ENCODE results near the gene CDON.

CDON gene

DNA sequence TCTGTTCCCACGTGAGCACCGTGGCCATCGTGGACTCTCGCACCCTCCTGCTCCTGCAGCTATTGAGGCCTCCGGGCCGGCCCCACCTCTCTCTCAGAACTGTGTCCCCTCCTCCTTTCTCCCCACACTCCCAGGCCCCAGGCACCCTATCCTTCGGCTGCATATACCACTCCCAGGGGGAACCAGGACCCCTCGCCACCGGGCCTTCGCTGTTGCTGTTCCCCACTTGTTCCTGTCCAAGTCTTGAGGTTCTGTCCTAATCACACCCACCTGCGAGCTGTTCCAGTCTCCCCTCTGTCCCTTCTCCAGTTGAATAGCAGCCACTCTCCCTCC lies 43.0 kb upstream of the CDON start:
- DNase-seq (ENCODE audit: extremely low read depth, insufficient read length) = no peak
- H3K4me3 ChIP-seq (replicated peaks; ENCODE audit: low read depth, low read length) = no peak overlapping the region
- H3K36me3 ChIP-seq (ENCODE audit: control insufficient read depth, insufficient read depth, low read length) = no peaks in the 10 kb centered on the region
- H3K27me3 ChIP-seq (replicated peaks; ENCODE audit: control insufficient read depth, insufficient read depth, low read length) = no peaks in the 10 kb centered on the region; the same call in 1 of the 2 replicates
- TF ChIP-seq, protein P1, sequence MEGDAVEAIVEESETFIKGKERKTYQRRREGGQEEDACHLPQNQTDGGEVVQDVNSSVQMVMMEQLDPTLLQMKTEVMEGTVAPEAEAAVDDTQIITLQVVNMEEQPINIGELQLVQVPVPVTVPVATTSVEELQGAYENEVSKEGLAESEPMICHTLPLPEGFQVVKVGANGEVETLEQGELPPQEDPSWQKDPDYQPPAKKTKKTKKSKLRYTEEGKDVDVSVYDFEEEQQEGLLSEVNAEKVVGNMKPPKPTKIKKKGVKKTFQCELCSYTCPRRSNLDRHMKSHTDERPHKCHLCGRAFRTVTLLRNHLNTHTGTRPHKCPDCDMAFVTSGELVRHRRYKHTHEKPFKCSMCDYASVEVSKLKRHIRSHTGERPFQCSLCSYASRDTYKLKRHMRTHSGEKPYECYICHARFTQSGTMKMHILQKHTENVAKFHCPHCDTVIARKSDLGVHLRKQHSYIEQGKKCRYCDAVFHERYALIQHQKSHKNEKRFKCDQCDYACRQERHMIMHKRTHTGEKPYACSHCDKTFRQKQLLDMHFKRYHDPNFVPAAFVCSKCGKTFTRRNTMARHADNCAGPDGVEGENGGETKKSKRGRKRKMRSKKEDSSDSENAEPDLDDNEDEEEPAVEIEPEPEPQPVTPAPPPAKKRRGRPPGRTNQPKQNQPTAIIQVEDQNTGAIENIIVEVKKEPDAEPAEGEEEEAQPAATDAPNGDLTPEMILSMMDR (IDR thresholded peaks at IDR 0.05; ENCODE audit: insufficient read depth, low read length, poor library complexity, severe bottlenecking) = no peak

DNA sequence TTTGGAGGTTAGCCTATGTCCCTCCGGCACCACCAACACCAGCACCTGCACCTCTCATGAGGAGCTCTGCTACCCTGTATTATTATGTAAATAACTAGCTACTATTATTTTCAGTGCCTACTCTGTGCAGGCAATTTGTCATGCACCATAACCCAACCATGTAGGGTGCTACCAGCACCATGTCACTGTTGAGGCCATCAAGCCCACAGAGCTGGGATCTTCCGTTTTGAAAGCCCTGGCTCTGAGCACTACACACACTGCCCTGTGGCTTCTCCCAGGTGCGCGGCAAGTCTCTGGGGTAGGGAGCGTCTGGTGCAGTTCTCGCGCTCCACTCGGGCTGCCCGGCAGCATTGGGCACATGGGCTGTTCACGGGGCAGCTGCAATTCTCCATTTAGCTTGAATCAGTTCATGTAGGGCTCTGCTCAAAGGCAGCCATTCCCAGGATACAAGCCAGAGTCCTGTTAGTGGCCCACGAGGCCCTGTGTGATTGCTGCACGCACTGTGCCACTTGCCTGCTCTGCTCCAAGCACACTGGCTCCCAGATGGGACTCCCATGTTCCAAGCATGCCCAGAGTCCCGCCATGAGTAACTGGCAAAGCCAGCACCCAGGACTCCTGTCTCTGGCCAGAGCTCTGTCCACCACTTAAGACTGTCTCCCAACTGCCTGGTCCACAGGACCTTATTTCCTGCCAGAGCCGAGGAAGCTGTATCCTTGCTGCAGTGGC lies 42.5 kb upstream of the CDON start:
- TF ChIP-seq, protein P1 (IDR thresholded peaks at IDR 0.05; ENCODE audit: insufficient read depth, low read length, poor library complexity, severe bottlenecking) = no peak
- Histone ChIP-seq H3K36me3 (ENCODE audit: control insufficient read depth, insufficient read depth, low read length) (no peaks in the 10 kb centered on the region), H3K4me3 (replicated peaks; ENCODE audit: low read depth, low read length) (no peak overlapping the region), H3K27me3 (replicated peaks; ENCODE audit: control insufficient read depth, insufficient read depth, low read length) (no peaks in the 10 kb centered on the region; the same call in 1 of the 2 replicates)
- DNase-seq (ENCODE audit: extremely low read depth, insufficient read length) = no peak

- Histone ChIP-seq H3K4me3 (replicated peaks; ENCODE audit: low read depth, low read length) (no peak overlapping the region), H3K27me3 (replicated peaks; ENCODE audit: control insufficient read depth, insufficient read depth, low read length) (no peaks in the 10 kb centered on the region; the same call in 1 of the 2 replicates), H3K36me3 (ENCODE audit: control insufficient read depth, insufficient read depth, low read length) (no peaks in the 10 kb centered on the region)
- DNase-seq (ENCODE audit: extremely low read depth, insufficient read length) = no peak
- TF ChIP-seq, protein P1 (IDR thresholded peaks at IDR 0.05; ENCODE audit: insufficient read depth, low read length, poor library complexity, severe bottlenecking) = no peak
Measured at GRCh38 chr11:126104420-126104819, 41.8 kb upstream of the CDON start.

DNA sequence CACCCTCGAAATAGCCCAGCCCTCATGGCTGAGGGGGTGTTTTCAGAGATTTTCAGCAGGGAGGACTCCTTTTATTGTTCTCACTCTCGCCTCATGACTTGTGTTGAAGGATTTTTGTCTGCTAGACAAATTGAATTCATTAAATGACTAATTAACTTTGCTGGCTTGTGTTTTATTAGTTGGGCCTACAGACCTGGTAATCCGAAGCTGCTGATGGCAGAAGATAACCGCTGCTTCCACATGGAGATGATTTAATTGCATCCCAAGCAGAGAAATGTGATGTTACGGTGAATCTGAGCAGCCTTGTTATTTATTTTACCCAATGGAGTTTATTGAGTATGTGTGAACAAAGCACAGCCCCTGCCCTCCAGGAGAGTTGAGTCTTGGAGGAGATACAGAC lies 40.5 kb upstream of the CDON start:
- Histone ChIP-seq H3K4me3 (replicated peaks; ENCODE audit: low read depth, low read length) (no peak overlapping the region), H3K36me3 (ENCODE audit: control insufficient read depth, insufficient read depth, low read length) (no peaks in the 10 kb centered on the region), H3K27me3 (replicated peaks; ENCODE audit: control insufficient read depth, insufficient read depth, low read length) (no peaks in the 10 kb centered on the region; the same call in 1 of the 2 replicates)
- TF ChIP-seq, protein P1 (IDR thresholded peaks at IDR 0.05; ENCODE audit: insufficient read depth, low read length, poor library complexity, severe bottlenecking) = no peak
- no peak for DNase-seq (ENCODE audit: extremely low read depth, insufficient read length)

DNA sequence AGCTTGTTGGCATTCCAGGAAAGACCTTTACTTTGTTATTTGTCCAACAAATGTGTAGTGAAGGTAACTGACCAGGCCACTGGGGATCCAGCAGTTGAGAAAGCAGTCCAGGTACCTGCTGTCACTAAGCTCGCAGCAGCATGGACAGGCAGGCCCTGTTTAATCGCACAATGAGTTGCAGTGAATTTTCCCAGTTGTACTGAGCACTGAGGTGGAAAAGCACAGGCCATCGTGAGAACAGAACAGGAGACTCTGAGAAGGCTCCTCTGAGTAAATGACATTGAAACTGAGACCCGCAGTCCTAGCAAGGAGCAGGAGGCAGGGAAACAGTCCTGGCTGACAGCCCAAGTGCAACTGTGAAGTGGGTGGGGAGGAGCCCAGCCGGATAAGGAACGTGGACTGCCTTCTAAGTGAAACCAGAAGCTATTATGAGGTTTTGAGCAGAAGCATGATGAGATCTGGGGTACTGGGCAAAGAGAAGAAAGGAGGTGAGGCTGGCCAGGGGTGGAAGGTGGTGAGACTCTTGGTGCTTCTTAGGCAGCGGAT lies 39.8 kb upstream of the CDON start:
- H3K36me3 ChIP-seq (ENCODE audit: control insufficient read depth, insufficient read depth, low read length) = no peaks in the 10 kb centered on the region
- TF ChIP-seq, protein P1 (IDR thresholded peaks at IDR 0.05; ENCODE audit: insufficient read depth, low read length, poor library complexity, severe bottlenecking) = no peak
- no peaks in the 10 kb centered on the region; the same call in 1 of the 2 replicates for H3K27me3 ChIP-seq (replicated peaks; ENCODE audit: control insufficient read depth, insufficient read depth, low read length)
- no peak for DNase-seq (ENCODE audit: extremely low read depth, insufficient read length)
- H3K4me3 ChIP-seq (replicated peaks; ENCODE audit: low read depth, low read length) = no peak overlapping the region

Measured in GM06990 (cell line).